ENCODE data around the gene BIRC2. TPM values are rescaled to one million over a fixed set of nuclear protein-coding genes. Genes with fewer than 3 reads are reported as not detected.
"Not testable (repeated sequence)": the region's sequence is repeated elsewhere in the genome, so short reads cannot be mapped to it uniquely, and the experiment has no call there.

BIRC2 gene
- total RNA-seq, 1 experiment from 2014 or later: 77.1 TPM

DNA sequence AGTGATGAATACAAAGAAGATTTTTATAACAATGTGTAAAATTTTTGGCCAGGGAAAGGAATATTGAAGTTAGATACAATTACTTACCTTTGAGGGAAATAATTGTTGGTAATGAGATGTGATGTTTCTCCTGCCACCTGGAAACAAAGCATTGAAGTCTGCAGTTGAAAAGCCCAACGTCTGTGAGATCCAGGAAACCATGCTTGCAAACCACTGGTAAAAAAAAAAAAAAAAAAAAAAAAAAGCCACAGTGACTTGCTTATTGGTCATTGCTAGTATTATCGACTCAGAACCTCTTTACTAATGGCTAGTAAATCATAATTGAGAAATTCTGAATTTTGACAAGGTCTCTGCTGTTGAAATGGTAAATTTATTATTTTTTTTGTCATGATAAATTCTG is 24.5 kb upstream of the BIRC2 start:
- DNase-seq (ENCODE audit: low spot score): no peak

DNA sequence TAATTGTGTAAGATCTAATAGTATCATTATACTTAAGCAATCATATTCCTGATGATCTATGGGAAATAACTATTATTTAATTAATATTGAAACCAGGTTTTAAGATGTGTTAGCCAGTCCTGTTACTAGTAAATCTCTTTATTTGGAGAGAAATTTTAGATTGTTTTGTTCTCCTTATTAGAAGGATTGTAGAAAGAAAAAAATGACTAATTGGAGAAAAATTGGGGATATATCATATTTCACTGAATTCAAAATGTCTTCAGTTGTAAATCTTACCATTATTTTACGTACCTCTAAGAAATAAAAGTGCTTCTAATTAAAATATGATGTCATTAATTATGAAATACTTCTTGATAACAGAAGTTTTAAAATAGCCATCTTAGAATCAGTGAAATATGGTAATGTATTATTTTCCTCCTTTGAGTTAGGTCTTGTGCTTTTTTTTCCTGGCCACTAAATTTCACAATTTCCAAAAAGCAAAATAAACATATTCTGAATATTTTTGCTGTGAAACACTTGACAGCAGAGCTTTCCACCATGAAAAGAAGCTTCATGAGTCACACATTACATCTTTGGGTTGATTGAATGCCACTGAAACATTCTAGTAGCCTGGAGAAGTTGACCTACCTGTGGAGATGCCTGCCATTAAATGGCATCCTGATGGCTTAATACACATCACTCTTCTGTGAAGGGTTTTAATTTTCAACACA is 23.3 kb upstream of the BIRC2 start:
- DNase-seq (ENCODE audit: low spot score): no peak

DNA sequence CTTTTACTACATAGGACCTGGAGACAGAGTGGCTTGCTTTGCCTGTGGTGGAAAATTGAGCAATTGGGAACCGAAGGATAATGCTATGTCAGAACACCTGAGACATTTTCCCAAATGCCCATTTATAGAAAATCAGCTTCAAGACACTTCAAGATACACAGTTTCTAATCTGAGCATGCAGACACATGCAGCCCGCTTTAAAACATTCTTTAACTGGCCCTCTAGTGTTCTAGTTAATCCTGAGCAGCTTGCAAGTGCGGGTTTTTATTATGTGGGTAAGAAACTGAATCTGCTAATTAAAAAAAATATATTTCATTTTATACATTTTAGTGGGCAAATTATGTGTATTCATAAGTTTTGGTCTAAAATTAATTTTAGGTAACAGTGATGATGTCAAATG is 21.9 kb upstream of the BIRC2 start:
- DNase-seq (ENCODE audit: low spot score): no peak

DNA sequence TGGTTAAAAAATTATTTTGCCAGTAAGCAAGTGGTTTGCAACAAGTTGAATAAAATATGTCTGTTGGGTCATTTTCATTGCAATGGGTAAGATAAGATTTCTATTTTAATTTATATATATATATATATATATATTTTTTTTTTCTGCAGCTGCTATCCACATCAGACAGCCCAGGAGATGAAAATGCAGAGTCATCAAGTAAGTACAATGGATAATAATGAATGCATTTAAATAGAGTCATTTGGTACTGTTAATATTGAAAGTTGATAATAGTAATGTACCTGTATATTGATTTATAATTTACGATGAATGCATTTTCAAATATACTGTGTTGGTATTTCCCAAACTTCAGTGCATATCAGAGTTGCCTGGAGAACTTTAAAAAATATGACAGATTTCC is 18.3 kb upstream of the BIRC2 start:
- DNase-seq (ENCODE audit: low spot score): no peak

DNA sequence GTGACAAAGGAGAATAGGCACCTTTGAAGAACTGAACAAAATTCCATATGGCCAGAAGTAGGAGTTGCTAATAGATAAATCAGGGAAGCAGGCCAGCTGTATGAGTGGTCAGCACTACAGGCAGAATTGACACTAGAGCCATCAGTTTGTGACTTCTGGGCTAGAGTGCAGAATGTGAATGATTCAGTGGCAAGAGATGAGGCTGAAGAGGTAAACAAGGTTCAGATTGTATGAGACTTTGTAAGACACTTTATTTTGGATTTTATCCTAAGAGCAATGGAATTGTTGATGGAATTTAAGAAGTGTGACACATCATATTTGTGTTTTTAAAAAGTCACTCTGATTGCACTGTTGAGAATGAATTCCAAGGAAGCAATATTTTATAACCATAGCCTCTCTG is 16.8 kb upstream of the BIRC2 start:
- DNase-seq (ENCODE audit: low spot score): no peak

DNA sequence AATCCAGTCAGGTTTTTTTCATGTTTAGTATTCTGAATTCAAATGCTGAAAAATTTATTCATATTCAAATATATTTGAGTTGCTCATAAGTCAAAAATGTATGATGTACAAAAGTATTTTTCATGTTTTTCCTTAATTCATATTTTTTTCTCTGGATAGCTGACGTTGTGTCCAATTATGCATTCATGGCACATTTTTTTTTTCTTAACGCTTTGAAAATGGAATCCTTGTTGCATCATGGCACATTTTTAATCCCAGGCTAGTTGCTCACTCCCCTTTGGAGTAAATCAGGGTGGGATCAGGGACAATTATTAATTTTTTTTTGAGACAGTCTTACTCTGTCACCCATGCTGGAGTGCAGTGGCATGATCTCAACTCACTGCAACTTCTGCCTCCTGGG is 15.7 kb upstream of the BIRC2 start:
- no peak for DNase-seq (ENCODE audit: low spot score)

DNA sequence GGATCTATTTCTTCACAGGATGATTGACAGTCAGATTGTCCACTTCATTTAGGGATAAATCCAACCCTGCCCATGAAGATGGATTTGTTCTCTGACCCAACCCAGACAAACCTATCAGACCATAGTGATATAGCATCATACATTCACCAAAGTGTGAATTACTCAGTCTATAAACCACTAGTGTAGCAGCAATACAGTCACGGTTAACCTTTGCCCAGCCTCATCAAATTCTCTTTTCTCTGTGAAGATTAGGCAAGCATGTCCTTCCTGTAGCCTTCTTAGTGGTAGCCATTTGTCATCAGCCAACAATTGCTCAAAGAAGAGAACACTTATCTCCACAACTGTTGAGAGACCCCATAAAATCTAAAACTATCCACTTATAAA is 14.4 kb upstream of the BIRC2 start:
- no peak for DNase-seq (ENCODE audit: low spot score)

DNA sequence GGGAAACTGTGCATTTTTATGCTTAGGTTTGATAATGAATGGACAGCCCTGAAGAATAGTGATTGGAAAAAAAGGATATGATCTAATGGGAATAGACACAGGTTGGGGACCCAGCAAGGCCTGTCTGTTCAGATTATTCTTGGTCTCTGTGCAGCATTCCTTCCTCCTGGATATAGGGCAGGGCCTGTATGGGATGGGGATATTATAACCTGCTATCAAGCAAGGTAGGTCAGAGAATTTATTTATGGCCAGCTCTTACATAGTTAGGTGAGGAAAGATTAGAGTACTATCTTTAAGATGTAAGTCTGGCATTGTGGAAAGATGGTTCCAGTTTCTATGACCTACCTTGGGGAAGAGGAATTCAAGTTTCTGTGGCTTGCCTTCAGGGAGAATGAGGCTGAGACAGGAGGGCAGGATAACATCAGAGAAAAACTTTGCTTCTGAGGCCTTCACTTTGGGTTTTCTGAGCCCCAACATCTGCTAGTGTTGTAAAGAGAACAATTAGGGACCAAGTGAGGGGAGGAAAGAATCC is 8.5 kb upstream of the BIRC2 start:
- no peak for DNase-seq (ENCODE audit: low spot score)

DNA sequence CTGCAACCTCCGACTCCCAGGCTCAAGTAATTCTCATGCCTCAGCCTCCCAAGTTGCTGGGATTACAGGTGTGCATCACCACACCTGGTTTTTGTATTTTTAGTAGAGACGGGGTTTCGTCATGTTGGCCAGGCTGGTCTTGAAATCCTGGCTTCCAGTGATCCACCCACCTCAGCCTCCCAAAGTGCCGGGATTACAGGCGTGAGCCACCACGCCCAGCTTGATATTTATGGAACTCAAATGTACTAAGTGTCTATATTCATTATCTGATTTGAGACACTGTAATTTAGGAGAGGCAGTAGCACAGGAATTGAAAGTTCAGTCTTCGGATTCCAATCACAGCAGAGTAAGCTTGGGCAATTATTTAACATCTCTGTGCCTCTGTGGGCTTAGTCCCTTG is 5.7 kb upstream of the BIRC2 start:
- DNase-seq (ENCODE audit: low spot score): not testable (repeated sequence)

DNA sequence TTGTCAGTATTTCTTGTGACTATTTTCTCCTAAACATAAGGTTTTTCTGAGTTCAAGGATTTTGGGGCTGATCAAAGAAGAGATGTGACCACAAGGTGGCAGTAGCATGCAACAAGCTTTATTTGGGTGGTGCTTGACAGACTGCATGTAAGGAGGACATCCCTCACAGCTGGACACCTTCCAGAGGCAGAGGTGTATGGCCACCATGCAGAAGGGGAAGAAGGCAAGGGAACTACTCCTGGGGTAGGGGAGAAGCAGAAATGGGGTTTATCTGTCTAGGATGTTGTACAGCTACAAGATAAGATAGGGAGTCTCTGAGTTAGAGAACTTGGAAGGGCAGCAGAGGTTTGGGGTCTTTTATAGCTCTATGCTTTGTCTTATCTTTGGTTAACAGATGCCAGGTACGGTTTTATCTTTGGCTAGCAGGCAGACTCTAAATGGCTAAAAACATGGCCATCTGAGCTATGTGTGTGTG is 5.1 kb upstream of the BIRC2 start:
- peak; percentile 66 for DNase-seq (ENCODE audit: low spot score)

DNA sequence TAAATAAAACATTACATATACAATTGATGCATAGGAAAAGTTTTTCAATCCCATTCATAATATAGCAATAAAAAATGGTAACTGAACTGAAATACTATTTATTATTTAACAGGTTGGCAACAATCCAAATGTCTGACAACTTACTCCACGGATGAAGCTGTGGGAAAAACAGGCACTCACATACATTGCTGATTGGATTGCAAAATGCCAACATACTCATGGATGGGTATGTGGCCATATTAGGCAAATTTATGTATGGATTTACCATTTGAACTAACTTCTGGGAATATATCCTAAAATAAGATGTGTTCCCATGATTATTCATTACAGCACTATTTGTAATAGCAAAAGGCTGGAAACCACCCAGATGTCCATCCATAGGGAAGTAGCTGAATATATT is 3.2 kb upstream of the BIRC2 start:
- no peak for DNase-seq (ENCODE audit: low spot score)

DNA sequence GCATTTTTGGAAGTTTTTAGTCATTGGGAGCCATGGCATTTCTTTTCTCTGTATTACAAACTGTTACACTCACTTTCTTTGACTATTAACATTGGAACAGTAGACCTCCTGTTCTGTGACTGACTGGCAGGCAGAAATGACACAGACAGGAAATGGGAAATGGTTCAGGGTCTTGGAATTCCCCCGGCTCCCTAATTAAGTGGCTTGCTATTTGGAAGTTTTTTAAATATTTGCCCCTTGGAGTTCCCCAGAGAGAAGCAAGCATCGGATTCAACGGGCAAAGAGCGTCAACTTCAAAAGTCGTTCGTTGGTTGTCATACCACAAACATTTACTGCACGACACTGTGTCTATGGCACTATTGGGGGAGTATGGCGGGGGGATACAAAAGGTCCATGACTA is 1.1 kb upstream of the BIRC2 start:
- DNase-seq (ENCODE audit: low spot score): peak; percentile 65

DNA sequence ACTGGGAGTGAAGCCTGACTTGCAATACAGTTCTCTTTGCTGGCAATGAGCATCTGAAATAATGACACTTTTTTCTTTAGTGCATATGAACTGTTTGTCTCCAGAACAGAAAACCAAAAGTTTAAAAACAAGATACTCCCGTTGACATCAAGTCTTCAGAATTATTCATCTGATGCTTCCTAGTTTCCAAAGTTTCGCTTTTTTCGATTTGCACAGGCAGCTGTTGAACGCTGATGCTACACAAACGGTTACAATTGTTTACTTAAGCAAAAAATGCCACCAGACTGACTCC is 612 bp upstream of the BIRC2 start:
- DNase-seq (ENCODE audit: low spot score): no peak

DNA sequence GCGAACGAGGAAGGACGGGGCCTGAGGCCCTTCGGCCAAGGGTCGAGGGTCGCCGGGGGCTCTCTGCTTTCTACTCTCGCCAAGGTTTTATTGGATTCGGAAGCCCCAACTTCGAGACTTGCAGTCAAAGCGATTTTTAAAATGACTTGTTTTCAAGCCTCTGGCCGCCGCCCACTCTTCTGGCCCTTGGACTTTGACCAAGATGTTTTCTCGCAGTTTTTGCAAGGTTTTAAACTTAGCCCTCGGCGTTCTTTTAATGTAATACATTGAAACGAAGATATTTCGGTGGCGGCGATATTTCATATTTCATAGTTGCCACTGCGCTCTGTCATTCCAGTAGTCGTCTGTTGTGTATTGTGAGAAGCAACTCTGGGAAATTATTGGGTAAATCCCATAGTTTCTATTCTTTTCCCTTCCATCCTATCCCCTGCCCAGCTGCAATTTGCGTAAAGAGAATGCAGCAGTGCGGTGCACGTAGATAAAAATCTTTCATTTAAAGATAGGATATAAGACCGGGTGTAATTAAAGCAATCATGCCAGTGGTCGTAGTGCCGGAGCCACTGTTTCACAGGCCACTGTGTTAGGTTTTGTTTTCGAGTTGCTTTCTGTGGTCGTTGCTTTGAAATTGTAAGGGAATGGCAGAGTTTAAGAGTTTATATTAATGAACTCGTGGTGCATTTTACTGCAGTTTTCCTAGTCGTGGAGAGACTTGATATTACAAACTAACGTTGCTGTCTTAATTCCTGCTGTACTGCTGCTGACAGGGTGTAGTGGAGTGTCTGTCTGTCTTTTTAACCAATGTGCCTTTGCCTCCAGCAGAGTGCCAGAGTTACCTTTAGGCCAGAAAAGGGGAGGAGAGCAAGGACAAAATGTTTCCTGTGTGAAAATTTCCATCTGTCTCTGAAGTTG is 702 bp downstream of the BIRC2 start:
- peak; percentile 10 for DNase-seq (ENCODE audit: low spot score)

DNA sequence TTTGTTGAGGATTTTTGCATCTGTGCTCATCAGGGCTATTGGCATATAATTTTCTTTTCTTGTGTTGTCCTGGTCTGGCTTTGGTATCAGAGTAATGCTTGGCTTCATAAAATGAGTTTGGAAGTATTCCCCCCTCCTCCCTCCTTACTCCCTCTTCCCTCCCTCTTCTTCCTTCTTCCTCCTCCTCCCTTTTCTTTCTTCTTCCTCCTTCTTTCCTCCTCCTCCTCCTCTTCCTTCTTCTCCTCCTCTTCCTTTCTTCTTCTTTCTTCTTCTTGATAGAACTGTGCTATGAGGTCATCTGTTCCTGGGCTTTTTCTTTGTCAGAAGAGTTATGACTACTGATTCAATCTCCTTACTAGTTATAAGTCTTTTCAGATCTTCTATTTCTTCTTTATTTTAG is 10.1 kb downstream of the BIRC2 start:
- no peak for DNase-seq (ENCODE audit: low spot score)

DNA sequence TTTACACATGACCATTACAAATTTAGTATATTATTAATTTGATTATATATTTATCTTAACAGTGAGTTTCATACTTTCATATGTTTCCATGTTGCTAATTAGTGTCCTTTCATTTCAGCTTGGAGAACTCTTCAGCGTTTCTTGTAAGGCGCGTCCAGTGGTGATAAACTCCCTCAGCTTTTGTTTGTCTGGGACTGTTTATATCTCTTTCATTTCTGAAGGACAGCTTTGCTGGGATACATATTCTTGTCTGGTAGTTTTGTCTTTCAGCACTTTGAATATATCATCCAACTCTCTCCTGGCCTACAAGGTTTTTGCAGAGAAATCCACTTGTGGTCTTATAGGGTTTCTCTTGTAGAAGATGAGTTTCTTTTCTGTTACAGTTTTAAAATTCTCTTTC is 12.4 kb downstream of the BIRC2 start:
- DNase-seq (ENCODE audit: low spot score): no peak

DNA sequence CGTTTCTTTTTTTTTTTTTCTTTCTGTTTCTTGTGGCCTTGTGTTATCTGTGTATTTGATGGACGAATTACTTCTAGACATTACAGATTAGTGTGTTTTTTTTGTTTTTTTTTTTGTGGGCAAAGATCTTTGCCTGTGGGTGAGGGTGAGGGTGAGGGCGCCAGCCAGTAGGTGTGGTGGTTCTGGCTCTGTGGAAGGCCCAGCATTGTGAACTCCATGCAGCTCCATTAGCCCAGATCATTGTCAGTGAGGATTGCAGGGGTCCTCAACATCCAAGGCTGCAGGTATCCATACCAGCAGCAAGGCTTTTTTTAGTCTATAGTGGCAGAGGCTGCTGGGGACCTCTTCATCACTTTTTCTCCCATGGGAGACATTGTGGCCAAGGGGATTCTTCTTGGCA is 13.7 kb downstream of the BIRC2 start:
- no peak for DNase-seq (ENCODE audit: low spot score)

DNA sequence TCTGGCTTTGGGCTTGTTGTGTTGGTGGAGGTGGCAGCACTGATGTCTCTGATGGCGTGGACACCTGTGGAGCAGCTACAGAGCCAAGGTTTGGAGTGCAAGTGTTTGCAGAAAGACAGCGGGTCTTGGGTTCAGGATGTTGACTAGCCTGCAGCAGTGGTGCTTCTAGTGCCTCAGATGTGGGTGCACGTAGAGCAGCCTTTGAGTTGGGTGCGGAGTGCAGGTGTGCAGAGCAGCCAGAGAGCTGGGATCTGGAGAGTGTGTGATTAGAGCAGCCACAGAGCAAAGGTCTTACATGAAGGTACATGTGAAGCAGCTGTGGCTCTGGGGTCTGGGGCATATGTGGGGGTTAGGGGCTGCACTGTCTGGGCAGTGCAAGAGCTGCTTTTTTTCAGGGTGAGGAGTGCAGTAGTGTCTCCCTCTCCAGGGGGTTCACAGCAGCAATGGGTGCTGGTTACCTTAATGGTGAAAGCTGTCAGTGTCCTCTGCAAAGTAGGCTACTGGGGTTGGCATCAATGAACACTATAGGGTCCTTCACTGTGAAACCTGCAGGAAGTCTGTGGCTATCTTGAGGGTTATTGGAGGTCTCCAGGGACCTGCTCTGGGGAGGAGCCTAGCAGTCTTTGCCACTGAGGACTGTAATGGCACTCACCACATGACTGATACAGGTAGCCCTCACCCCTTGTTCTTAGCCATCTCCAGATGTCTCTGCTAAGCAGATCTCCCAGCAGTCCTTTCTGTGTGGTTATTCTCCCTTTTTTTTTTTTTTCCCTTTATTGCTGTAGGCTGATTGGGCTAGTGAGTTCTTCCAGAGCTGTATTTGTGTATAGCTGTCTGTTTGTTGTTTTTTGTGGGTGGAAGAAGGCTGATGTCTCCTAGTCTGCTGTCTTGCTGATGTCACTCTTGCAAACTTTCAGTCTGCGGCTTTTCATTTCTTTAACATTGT is 14.3 kb downstream of the BIRC2 start:
- DNase-seq (ENCODE audit: low spot score): no peak

DNA sequence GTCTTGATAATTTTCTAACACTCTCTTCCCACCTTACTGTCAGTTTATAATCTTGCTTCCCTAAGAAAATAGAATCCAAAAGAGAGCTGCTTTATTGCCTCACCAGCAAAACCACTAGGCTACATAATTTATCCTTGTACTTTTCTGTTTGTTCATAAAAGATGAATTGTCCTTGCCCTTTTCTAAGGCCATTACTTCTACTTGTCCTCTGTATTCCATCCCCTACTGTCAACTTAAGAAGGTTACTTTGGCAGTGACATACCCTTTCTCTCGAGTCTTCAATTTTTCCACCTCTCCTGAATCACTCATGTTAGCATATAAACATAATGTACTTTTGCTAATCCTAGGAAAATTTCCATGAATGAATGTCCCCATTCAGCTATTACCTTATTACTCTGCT is 18.0 kb downstream of the BIRC2 start:
- DNase-seq (ENCODE audit: low spot score): no peak

DNA sequence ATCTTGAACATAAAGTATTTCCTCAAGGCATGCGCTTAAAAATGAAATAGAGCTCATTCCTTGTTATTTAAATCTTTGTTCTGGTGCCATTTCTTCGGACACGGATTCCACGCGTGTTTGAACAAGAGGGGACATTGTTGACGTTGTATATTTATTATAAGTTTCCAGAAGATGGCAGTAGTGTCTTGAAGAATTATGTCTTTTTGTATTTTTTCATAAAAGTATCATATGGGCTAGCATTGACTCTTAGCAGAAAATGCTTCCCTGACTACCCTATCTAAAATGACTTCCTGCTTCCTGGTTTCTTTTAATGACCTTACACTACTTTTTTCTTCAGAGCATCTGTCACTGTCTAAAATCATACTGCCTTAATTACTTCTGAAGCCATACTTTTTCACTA is 20.4 kb downstream of the BIRC2 start:
- DNase-seq (ENCODE audit: low spot score): no peak

DNA sequence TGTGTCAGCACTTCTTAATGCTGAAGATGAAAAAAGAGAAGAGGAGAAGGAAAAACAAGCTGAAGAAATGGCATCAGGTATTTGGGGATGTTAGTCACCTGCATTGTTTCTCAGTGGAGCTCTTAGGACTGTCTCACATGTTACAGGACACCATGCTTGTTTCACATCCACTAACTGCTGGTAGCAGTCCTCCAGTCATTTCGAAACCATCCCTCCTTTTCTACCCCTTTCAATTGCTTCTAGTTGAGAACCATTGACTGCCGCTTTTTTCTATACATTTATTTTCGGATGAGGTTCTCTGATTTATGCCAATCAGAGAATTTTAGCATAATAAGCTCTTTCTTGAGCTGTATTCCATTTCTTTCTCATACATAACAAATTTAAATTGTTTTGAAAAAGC is 21.5 kb downstream of the BIRC2 start:
- DNase-seq (ENCODE audit: low spot score): no peak
